K562 (cell line): ENCODE data around the gene LTN1. TPM values are rescaled to one million over a fixed set of nuclear protein-coding genes. Genes with fewer than 3 reads are reported as not detected.
A peak's percentile ranks its signal among the peaks of the same experiment; 100 is the strongest.

Source experiments
- BRD9 ChIP-seq: fragments of 450-650 bp; IDR thresholded peaks from 2 replicates; pipeline ENCODE4 v1.6.1; 2018; ENCODE audit warnings: low read depth; ENCODE audit not compliant: partially characterized antibody
- C11orf30 ChIP-seq: fragments of 450-650 bp; IDR thresholded peaks from 2 replicates; pipeline ENCODE4 v1.6.1; 2016; ENCODE audit warnings: low read depth, mild to moderate bottlenecking
- ETV1 ChIP-seq: fragments of 450-650 bp; conservative IDR thresholded peaks from 2 replicates; pipeline ENCODE4 v1.6.1; 2016; ENCODE audit warnings: missing genetic modification characterization, control low read depth, low read depth, missing compliant biosample characterization
- MEF2A ChIP-seq: IDR thresholded peaks from 2 replicates; pipeline ENCODE4 v1.6.1; 2011; ENCODE audit warnings: low read depth, mild to moderate bottlenecking, low read length, moderate library complexity; ENCODE audit not compliant: control insufficient read depth
- MEF2D ChIP-seq: conservative IDR thresholded peaks from 2 replicates; pipeline ENCODE4 v1.6.1; 2016; ENCODE audit warnings: low read depth, missing genetic modification characterization, missing compliant biosample characterization
- NCOA1 ChIP-seq: fragments of 450-650 bp; IDR thresholded peaks from 2 replicates; pipeline ENCODE4 v1.6.1; 2016; ENCODE audit warnings: low read depth
- NCOA4 ChIP-seq: fragments of 450-650 bp; IDR thresholded peaks from 2 replicates; pipeline ENCODE4 v1.6.1; 2018; ENCODE audit warnings: mild to moderate bottlenecking; ENCODE audit not compliant: partially characterized antibody
- NFXL1 ChIP-seq: fragments of 450-650 bp; formaldehyde crosslinking; IDR thresholded peaks from 2 replicates; pipeline ENCODE4 v1.4.0; 2021; ENCODE audit warnings: mild to moderate bottlenecking
- NR3C1 ChIP-seq: sonication (generic); formaldehyde crosslinking; IDR thresholded peaks from 2 replicates; pipeline ENCODE4 v1.8.1; 2022; ENCODE audit warnings: missing genetic modification reagents
- POLR3A ChIP-seq: IDR thresholded peaks from 2 replicates; pipeline ENCODE4 v1.6.1; 2011; ENCODE audit warnings: borderline replicate concordance, mild to moderate bottlenecking, moderate library complexity; ENCODE audit not compliant: insufficient read length, insufficient read depth; ENCODE audit errors: extremely low read depth
- PPARD ChIP-seq: fragments of 250-450 bp; sonication (Bioruptor Pico); IDR thresholded peaks from 2 replicates; pipeline ENCODE4 v1.8.0; 2022; ENCODE audit warnings: inconsistent platforms, mild to moderate bottlenecking, moderate library complexity
- WHSC1 ChIP-seq: IDR thresholded peaks from one replicate; pipeline ENCODE4 v1.6.1; 2012; ENCODE audit warnings: low read length, control low read depth, inconsistent platforms
- ZNF165 ChIP-seq: fragments of 250-450 bp; sonication (Bioruptor Pico); IDR thresholded peaks from 2 replicates; pipeline ENCODE4 v1.4.0; 2020; ENCODE audit warnings: borderline replicate concordance
- ZNF695 ChIP-seq: fragments of 450-650 bp; formaldehyde crosslinking; IDR thresholded peaks from 2 replicates; pipeline ENCODE4 v1.4.0; 2020; ENCODE audit warnings: mild to moderate bottlenecking, moderate library complexity
- polyA plus RNA-seq, 8 experiments: library from polyadenylated mRNA; depleted of rRNA in 4 of 8; stranded (reverse) in 5 of 8; unstranded in 3 of 8; fragments of >200 nt; fragmentation: Nextera tagmentation in 2 of 8; fragmentation: Illumina TruSeq in 1 of 8; extraction: Ambion mirVana in 2 of 8; extraction: Trizol in 1 of 8; gene quantifications; 2 replicates each; pipeline versions ENCODE4 v1.2.1 to v1.2.3, GENCODE V29; 2011 to 2014; ENCODE audit warnings: inconsistent platforms in 1 of 8, missing spikeins in 1 of 8
- total RNA-seq, 7 experiments: library from RNA; depleted of rRNA in 6 of 7; stranded (reverse); fragments of >200 nt in 6 of 7; fragmentation: Illumina TruSeq in 2 of 7; extraction: Trizol in 2 of 7; gene quantifications; 2 replicates each; pipeline versions ENCODE4 v1.2.1 to v1.2.3, GENCODE V29; 2011 to 2021; ENCODE audit warnings: low replicate concordance in 1 of 7
- TF ChIP-seq, protein P1 (sequence below), 2 experiments: fragments of 450-650 bp; formaldehyde crosslinking in 1 of 2; IDR thresholded peaks; 2 replicates each; pipeline versions ENCODE4 v1.4.0 to v1.6.1; 2014 to 2020; ENCODE audit warnings: mild to moderate bottlenecking in 2 of 2, borderline replicate concordance in 1 of 2, low read depth in 1 of 2
- TF ChIP-seq, protein P2 (sequence below): fragments of 250-450 bp; sonication (Bioruptor Pico); IDR thresholded peaks from 2 replicates; pipeline ENCODE4 v1.4.0; 2020

Gene LTN1
- total and polyA plus RNA-seq, 9 of the 15 experiments (the other 6 are each of a cell fraction or from before 2014, with no cell fraction given), result 15.7 to 49.6 (median 28.7) TPM

DNA sequence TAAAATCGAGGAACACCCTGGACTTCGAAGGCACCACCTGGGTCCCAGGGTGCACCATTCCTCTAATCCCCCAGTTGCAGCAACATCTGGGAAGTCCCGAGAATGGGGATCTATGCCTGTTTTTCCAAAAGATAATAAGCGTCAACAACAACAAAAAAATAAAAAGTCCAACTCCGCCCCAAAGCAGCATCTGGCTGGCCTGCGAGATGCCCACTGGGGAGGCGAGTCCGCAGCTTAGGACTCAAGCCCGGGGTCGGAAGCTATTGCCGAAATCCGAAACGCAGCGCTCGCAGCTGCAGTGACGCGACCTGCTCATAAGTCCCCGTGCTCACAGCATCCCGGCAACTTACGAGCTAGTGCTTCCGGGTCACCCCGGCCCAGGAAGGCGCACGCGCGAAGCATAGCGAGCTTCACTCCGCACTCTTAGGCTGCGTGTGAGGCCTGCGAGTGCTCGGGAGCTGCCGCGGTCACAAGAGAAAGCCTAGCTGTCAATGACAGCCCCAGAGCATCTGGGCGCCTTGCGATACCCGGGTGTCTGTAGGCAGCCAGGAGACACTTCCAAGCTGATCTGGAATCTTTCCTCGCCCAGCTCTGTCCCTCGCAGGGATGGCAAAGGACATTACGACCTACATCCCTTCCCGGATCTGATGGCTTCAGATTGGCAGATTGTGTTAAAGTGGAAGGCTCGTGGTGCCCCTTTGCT lies 9.9 kb upstream of the LTN1 start (continued):
- TF ChIP-seq, protein P1, sequence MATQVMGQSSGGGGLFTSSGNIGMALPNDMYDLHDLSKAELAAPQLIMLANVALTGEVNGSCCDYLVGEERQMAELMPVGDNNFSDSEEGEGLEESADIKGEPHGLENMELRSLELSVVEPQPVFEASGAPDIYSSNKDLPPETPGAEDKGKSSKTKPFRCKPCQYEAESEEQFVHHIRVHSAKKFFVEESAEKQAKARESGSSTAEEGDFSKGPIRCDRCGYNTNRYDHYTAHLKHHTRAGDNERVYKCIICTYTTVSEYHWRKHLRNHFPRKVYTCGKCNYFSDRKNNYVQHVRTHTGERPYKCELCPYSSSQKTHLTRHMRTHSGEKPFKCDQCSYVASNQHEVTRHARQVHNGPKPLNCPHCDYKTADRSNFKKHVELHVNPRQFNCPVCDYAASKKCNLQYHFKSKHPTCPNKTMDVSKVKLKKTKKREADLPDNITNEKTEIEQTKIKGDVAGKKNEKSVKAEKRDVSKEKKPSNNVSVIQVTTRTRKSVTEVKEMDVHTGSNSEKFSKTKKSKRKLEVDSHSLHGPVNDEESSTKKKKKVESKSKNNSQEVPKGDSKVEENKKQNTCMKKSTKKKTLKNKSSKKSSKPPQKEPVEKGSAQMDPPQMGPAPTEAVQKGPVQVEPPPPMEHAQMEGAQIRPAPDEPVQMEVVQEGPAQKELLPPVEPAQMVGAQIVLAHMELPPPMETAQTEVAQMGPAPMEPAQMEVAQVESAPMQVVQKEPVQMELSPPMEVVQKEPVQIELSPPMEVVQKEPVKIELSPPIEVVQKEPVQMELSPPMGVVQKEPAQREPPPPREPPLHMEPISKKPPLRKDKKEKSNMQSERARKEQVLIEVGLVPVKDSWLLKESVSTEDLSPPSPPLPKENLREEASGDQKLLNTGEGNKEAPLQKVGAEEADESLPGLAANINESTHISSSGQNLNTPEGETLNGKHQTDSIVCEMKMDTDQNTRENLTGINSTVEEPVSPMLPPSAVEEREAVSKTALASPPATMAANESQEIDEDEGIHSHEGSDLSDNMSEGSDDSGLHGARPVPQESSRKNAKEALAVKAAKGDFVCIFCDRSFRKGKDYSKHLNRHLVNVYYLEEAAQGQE (IDR thresholded peaks at IDR 0.05; ENCODE audit: borderline replicate concordance), result no peak; the same call in 1 of the 2 replicates
- TF ChIP-seq, protein P1 (CRISPR knock-in tag; IDR thresholded peaks at IDR 0.05; ENCODE audit: low read depth), result peak; percentile 83
- TF ChIP-seq NCOA1 (peak; percentile 81; the same call in 1 of the 2 replicates), C11orf30 (peak; percentile 67), ETV1 (tag) (peak; percentile 49), BRD9 (no peak), POLR3A (no peak), ZNF165 (CRISPR knock-in tag) (peak; percentile 68; the same call in 1 of the 2 replicates), MEF2D (tag) (no peak; the same call in 1 of the 2 replicates), PPARD (CRISPR knock-in tag) (no peak), MEF2A (no peak), NR3C1 (CRISPR knock-in tag) (no peak), NFXL1 (CRISPR knock-in tag) (no peak), NCOA4 (no peak), ZNF695 (CRISPR knock-in tag) (no peak), WHSC1 (no peak)
- TF ChIP-seq, protein P2, sequence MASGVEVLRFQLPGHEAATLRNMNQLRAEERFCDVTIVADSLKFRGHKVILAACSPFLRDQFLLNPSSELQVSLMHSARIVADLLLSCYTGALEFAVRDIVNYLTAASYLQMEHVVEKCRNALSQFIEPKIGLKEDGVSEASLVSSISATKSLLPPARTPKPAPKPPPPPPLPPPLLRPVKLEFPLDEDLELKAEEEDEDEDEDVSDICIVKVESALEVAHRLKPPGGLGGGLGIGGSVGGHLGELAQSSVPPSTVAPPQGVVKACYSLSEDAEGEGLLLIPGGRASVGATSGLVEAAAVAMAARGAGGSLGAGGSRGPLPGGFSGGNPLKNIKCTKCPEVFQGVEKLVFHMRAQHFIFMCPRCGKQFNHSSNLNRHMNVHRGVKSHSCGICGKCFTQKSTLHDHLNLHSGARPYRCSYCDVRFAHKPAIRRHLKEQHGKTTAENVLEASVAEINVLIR, result peak; percentile 68; the same call in 1 of the 2 replicates
